ENCODE results near the gene TSPOAP1. TPM values are rescaled to one million over a fixed set of nuclear protein-coding genes. Genes with fewer than 3 reads are reported as not detected.

The TSPOAP1 gene
- total and polyA plus RNA-seq, 2 of the 13 experiments (the other 11 are each of a cell fraction or from before 2014, with no cell fraction given), result not detected

- peak; percentile 76; the same call in 1 of the 2 replicates for TF ChIP-seq CBFB (CRISPR knock-in tag; IDR thresholded peaks at IDR 0.05)
- TF ChIP-seq, protein P1, sequence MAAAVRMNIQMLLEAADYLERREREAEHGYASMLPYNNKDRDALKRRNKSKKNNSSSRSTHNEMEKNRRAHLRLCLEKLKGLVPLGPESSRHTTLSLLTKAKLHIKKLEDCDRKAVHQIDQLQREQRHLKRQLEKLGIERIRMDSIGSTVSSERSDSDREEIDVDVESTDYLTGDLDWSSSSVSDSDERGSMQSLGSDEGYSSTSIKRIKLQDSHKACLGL (CRISPR knock-in tag; IDR thresholded peaks at IDR 0.05), result peak; percentile 72; the same call in 1 of the 2 replicates
- no peak for TF ChIP-seq ZNF720 (CRISPR knock-in tag; IDR thresholded peaks at IDR 0.05)
- TF ChIP-seq ZNF549 (CRISPR knock-in tag; IDR thresholded peaks at IDR 0.05), result no peak
- TF ChIP-seq TOE1 (CRISPR knock-in tag; IDR thresholded peaks at IDR 0.05), result peak; percentile 58; the same call in 1 of the 2 replicates
- 0 out of 2 replicates have a peak, but pooled peaks have one; percentile 25 for TF ChIP-seq JUND (CRISPR knock-in tag; IDR thresholded peaks at IDR 0.05)
- TF ChIP-seq SUZ12 (IDR thresholded peaks at IDR 0.05; ENCODE audit: low read depth, low read length), result peak; percentile 47; the same call in 1 of the 2 replicates
- TF ChIP-seq KDM2A (CRISPR knock-in tag; IDR thresholded peaks at IDR 0.05; ENCODE audit: borderline replicate concordance, low read depth), result peak; percentile 100
- peak; percentile 85 for TF ChIP-seq ZNF501 (CRISPR knock-in tag; IDR thresholded peaks at IDR 0.05)
- TF ChIP-seq GPBP1L1 (CRISPR knock-in tag; IDR thresholded peaks at IDR 0.05), result no peak
- TF ChIP-seq ZC3H13 (CRISPR knock-in tag; IDR thresholded peaks at IDR 0.05), result peak; percentile 99
- TF ChIP-seq AKNA (CRISPR knock-in tag; IDR thresholded peaks at IDR 0.05; ENCODE audit: borderline replicate concordance), result no peak
- no peak for TF ChIP-seq TMF1 (CRISPR knock-in tag; IDR thresholded peaks at IDR 0.05; ENCODE audit: low read depth)
- TF ChIP-seq KLF15 (CRISPR knock-in tag; IDR thresholded peaks at IDR 0.05; ENCODE audit: borderline replicate concordance), result peak; percentile 87; the same call in 1 of the 2 replicates
- TF ChIP-seq, protein P2, sequence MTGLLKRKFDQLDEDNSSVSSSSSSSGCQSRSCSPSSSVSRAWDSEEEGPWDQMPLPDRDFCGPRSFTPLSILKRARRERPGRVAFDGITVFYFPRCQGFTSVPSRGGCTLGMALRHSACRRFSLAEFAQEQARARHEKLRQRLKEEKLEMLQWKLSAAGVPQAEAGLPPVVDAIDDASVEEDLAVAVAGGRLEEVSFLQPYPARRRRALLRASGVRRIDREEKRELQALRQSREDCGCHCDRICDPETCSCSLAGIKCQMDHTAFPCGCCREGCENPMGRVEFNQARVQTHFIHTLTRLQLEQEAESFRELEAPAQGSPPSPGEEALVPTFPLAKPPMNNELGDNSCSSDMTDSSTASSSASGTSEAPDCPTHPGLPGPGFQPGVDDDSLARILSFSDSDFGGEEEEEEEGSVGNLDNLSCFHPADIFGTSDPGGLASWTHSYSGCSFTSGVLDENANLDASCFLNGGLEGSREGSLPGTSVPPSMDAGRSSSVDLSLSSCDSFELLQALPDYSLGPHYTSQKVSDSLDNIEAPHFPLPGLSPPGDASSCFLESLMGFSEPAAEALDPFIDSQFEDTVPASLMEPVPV (CRISPR knock-in tag; IDR thresholded peaks at IDR 0.05), result peak; percentile 72; the same call in 1 of the 2 replicates
- TF ChIP-seq, protein P3, sequence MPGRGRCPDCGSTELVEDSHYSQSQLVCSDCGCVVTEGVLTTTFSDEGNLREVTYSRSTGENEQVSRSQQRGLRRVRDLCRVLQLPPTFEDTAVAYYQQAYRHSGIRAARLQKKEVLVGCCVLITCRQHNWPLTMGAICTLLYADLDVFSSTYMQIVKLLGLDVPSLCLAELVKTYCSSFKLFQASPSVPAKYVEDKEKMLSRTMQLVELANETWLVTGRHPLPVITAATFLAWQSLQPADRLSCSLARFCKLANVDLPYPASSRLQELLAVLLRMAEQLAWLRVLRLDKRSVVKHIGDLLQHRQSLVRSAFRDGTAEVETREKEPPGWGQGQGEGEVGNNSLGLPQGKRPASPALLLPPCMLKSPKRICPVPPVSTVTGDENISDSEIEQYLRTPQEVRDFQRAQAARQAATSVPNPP (CRISPR knock-in tag; IDR thresholded peaks at IDR 0.05), result peak; percentile 95; the same call in 1 of the 2 replicates
- no peak for TF ChIP-seq ZNF460 (CRISPR knock-in tag; IDR thresholded peaks at IDR 0.05; ENCODE audit: borderline replicate concordance)
Measured at GRCh38 chr17:58351831-58352595, 23.4 kb upstream of the TSPOAP1 start, which contains the start of gene SUPT4H1 (continued).

Measured in HepG2 (cell line).